HG03097 (cell line): ENCODE results near the gene TFG.
A peak's percentile ranks its signal among the peaks of the same experiment; 100 is the strongest.

ENCODE experiments used
- ATAC-seq: cut with Tn5 transposase; IDR thresholded peaks from one replicate; pipeline ENCODE4 v1.9.1; 2021; ENCODE audit not compliant: unreplicated experiment, low FRiP score

TFG gene

GRCh38 chr3:100703865-100704264 is 5.4 kb upstream of the TFG start:
- ATAC-seq: no peak

GRCh38 chr3:100706365-100706764 is 2.9 kb upstream of the TFG start:
- ATAC-seq: no peak

- ATAC-seq: no peak
Observed at GRCh38 chr3:100708644-100708988, 678 bp upstream of the TFG start.

GRCh38 chr3:100709842-100710260 is 557 bp downstream of the TFG start:
- ATAC-seq: no peak

- ATAC-seq: peak; percentile 25
Observed at GRCh38 chr3:100710261-100710968, 1.1 kb downstream of the TFG start.

GRCh38 chr3:100715176-100715575 is 5.9 kb downstream of the TFG start:
- no peak for ATAC-seq

- ATAC-seq: no peak
Observed at GRCh38 chr3:100717063-100717462, 7.8 kb downstream of the TFG start.

- ATAC-seq: no peak
Observed at GRCh38 chr3:100717637-100718487, 8.6 kb downstream of the TFG start.

- ATAC-seq: no peak
Observed at GRCh38 chr3:100719136-100719535, 9.8 kb downstream of the TFG start.

GRCh38 chr3:100720426-100720825 is 11.1 kb downstream of the TFG start:
- no peak for ATAC-seq

- no peak for ATAC-seq
Observed at GRCh38 chr3:100725935-100726513, 16.7 kb downstream of the TFG start.

- ATAC-seq: no peak
Observed at GRCh38 chr3:100726706-100727105, 17.4 kb downstream of the TFG start.

GRCh38 chr3:100730524-100730923 is 21.2 kb downstream of the TFG start:
- no peak for ATAC-seq

GRCh38 chr3:100732435-100732834 is 23.1 kb downstream of the TFG start:
- ATAC-seq: no peak

GRCh38 chr3:100737334-100737733 is 28.0 kb downstream of the TFG start:
- ATAC-seq: no peak

GRCh38 chr3:100740207-100740606 is 30.9 kb downstream of the TFG start:
- no peak for ATAC-seq

GRCh38 chr3:100743535-100743934 is 34.2 kb downstream of the TFG start:
- ATAC-seq: no peak

GRCh38 chr3:100744671-100745070 is 35.4 kb downstream of the TFG start:
- ATAC-seq: no peak

- no peak for ATAC-seq
Observed at GRCh38 chr3:100745617-100746016, 36.3 kb downstream of the TFG start.

GRCh38 chr3:100746092-100746491 is 36.8 kb downstream of the TFG start:
- ATAC-seq: no peak

- ATAC-seq: no peak
Observed at GRCh38 chr3:100748220-100748619, 38.9 kb downstream of the TFG start.

- ATAC-seq: no peak
Observed at GRCh38 chr3:100748967-100749366, 39.7 kb downstream of the TFG start.
